ENCODE measurements around the gene F8A3. TPM values are rescaled to one million over a fixed set of nuclear protein-coding genes. Genes with fewer than 3 reads are reported as not detected.

Gene F8A3
- total and polyA plus RNA-seq, 2 of the 8 experiments (the other 6 are each of a cell fraction or from before 2014, with no cell fraction given), result 0.11 to 0.60 TPM

DNA sequence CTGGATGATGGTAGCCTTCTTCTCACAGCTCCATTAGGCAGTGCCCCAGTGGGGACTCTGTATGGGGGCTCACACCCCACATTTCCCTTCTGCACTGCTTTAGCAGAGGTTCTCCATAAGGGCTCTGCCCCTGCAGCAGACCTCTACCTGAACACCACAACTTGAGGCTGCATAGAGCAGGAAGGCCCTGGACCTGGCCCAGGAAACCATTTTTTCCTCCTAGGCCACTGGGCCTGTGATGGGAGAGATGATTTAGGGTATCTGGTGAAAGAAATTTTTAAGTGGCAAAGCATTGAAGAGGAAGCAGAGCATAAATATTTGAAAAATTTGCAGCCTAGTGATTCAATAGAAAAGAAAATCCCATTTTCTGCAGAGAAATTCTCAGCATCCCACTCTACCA lies 17.3 kb downstream of the F8A3 start (continued):
- no peak for TF ChIP-seq GABPA (IDR thresholded peaks at IDR 0.05; ENCODE audit: borderline replicate concordance, insufficient read depth, low read length)

All from H1 (cell line).